GM18861 (cell line): ENCODE measurements around the gene SLC37A4.
"Not testable (repeated sequence)": the region's sequence is repeated elsewhere in the genome, so short reads cannot be mapped to it uniquely, and the experiment has no call there.

ENCODE experiments used
- ATAC-seq: cut with Tn5 transposase; IDR thresholded peaks from one replicate; pipeline ENCODE4 v1.9.1; 2021; ENCODE audit not compliant: unreplicated experiment

SLC37A4 gene

GRCh38 chr11:119042927-119043326 is 12.2 kb upstream of the SLC37A4 start:
- ATAC-seq: no peak

GRCh38 chr11:119041821-119042514 is 11.3 kb upstream of the SLC37A4 start:
- ATAC-seq: no peak

GRCh38 chr11:119039471-119039870 is 8.8 kb upstream of the SLC37A4 start:
- not testable (repeated sequence) for ATAC-seq

GRCh38 chr11:119038884-119039283 is 8.2 kb upstream of the SLC37A4 start:
- no peak for ATAC-seq

GRCh38 chr11:119034813-119035212 is 4.1 kb upstream of the SLC37A4 start:
- no peak for ATAC-seq

GRCh38 chr11:119033421-119033820 is 2.7 kb upstream of the SLC37A4 start:
- ATAC-seq: not testable (repeated sequence)

- no peak for ATAC-seq
Observed at GRCh38 chr11:119031912-119032280, 1.2 kb upstream of the SLC37A4 start.

GRCh38 chr11:119030029-119030328 is 698 bp downstream of the SLC37A4 start:
- peak; percentile 12 for ATAC-seq

- ATAC-seq: peak; percentile 11
Observed at GRCh38 chr11:119029340-119030028, 1.2 kb downstream of the SLC37A4 start.

- no peak for ATAC-seq
Observed at GRCh38 chr11:119029069-119029339, 1.7 kb downstream of the SLC37A4 start.

GRCh38 chr11:119028346-119029068 is 2.2 kb downstream of the SLC37A4 start:
- no peak for ATAC-seq

- no peak for ATAC-seq
Observed at GRCh38 chr11:119027561-119028345, 2.9 kb downstream of the SLC37A4 start.

GRCh38 chr11:119026970-119027369 is 3.7 kb downstream of the SLC37A4 start:
- no peak for ATAC-seq

GRCh38 chr11:119025978-119026766 is 4.5 kb downstream of the SLC37A4 start:
- ATAC-seq: no peak

- ATAC-seq: no peak
Observed at GRCh38 chr11:119025541-119025940, 5.1 kb downstream of the SLC37A4 start.

- no peak for ATAC-seq
Observed at GRCh38 chr11:119025099-119025473, 5.6 kb downstream of the SLC37A4 start.

- ATAC-seq: no peak
Observed at GRCh38 chr11:119024430-119025098, 6.1 kb downstream of the SLC37A4 start.

- ATAC-seq: no peak
Observed at GRCh38 chr11:119023741-119024140, 6.9 kb downstream of the SLC37A4 start.

GRCh38 chr11:119021631-119022030 is 9.0 kb downstream of the SLC37A4 start:
- ATAC-seq: no peak

GRCh38 chr11:119019996-119020395 is 10.7 kb downstream of the SLC37A4 start:
- ATAC-seq: no peak
